Activated naive CD4-positive, alpha-beta T cell treated with anti-CD3 and anti-CD28 coated beads, Interleukin-2, amount 50 U/mL, for 72 hours (primary cell): ENCODE data around the gene NF2. TPM values are rescaled to one million over a fixed set of nuclear protein-coding genes. Genes with fewer than 3 reads are reported as not detected.
A peak's percentile ranks its signal among the peaks of the same experiment; 100 is the strongest.

Source experiments
- ATAC-seq, 2 donors: fragments of 150-1000 bp; cut with Tn5 transposase; 2 replicates each; pipeline ENCODE4 v1.10.0; 2021; ENCODE audit warnings: mild to moderate bottlenecking in 2 of 2, moderate library complexity in 2 of 2
- DNase-seq, 2 donors: peaks; one replicate each; pipeline ENCODE4 v3.0.0; 2021 to 2022; ENCODE audit warnings: low spot score in 2 of 2
- H3K27ac Mint-ChIP-seq, 2 donors: one replicate each; pipeline ENCODE4 v1.8.0; 2022; ENCODE audit warnings: mild to moderate bottlenecking in 2 of 2, mixed read lengths in 2 of 2
- H3K36me3 Mint-ChIP-seq, 2 donors: one replicate each; pipeline ENCODE4 v1.8.0; 2022; ENCODE audit warnings: mixed read lengths in 2 of 2
- H3K9me3 Mint-ChIP-seq, 2 donors: one replicate each; pipeline ENCODE4 v1.8.0; 2022; ENCODE audit warnings: mixed read lengths in 2 of 2
- total RNA-seq, 2 donors: library from RNA; stranded (reverse); gene quantifications; one replicate each; pipeline ENCODE4 v1.2.3, GENCODE V29; 2022

Gene NF2
- total RNA-seq, 2 donors from 2014 or later = 30.6 to 45.0 TPM

DNA sequence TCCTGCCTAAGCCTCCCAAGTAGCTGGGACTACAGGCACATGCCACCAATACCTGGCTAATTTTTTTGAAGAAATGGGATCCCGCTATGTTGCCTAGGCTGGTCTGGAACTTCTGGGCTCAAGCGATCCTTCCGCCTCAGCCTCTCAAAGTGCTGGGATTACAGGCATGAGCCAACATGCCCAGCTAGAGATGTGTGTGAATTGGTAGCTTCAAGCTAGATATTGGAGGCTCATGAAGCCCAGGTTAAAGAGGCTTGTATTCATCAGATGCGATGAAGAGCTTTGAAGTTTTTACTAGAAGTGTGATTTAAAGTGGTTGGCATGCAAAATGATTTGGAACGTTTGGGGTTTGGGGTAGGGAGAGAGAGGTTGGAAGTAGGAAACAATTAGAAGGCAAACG is 19.6 kb downstream of the NF2 start:
- ATAC-seq (peak in 1 of 2 donors; percentile 10), DNase-seq (no peak)
- H3K27ac Mint-ChIP-seq = peak overlapping the region; percentile 82 to 92
- no peaks in the 10 kb centered on the region for H3K36me3 Mint-ChIP-seq
- no peaks in the 10 kb centered on the region for H3K9me3 Mint-ChIP-seq

DNA sequence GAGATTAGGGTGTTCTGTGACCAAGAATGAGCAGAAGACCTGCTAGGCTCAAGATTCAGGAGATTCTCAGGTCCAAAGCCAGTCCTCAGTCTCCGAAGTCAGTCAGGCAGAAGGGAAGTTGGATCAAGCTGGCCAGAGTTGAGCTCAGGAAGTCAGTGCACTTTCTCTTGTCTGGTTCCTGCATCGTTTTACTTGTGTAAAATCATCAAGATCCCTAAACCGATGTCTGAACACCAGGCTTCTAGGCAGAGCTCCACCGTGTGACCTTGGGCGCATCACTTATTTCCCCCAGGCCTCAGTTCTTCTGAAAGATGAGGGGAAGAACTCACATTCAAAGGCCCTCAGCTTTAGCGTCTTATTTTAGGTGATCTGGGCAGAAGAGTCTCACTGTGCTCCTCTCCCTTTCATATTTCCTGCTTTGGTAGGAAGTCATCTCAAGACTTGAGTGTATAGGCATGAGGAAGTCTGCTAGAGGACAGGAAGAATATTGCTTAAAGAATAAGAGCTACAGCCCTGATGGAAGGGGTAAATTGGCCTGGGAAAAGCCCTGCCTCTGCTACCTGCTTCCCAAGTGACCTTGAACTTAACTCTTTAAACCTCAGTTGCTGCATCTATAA is 20.2 kb downstream of the NF2 start:
- DNase-seq (no peak), ATAC-seq (peak; percentile 47 to 54)
- no peaks in the 10 kb centered on the region for H3K9me3 Mint-ChIP-seq
- H3K27ac Mint-ChIP-seq = peak overlapping the region; percentile 82 to 92
- H3K36me3 Mint-ChIP-seq = no peaks in the 10 kb centered on the region

DNA sequence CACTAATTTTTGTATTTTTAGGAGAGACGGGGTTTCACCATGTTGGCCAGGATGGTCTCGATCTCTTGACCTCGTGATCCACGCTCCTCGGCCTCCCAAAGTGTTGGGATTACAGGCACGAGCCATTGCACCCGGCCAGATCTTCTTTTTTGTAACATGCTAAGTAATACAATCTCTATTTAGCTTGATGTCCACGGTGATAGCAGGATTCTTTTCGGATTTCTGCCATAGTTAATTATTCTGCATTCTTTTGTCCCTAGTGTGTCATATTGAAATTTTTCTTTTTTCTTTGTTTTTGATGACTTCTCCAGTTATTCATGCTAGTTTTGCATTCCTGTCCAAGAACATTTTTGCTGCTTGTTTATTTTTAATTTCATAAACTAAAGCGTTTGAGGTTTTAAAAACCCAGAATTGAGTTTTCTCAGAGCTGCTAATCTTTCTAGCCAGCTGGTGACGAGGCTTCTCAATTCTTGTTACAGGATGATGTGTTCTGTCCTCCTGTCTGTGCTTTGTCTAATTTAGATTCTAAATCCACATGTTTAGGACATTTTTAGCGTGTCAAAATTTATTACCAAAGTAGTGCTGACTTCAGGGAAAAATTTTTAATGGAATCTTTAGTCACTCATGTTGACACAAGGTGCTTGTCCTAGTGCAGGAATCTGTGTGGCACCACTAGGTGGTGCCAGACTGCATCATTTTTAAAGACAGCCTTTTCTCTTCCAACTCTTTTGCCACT is 21.8 kb downstream of the NF2 start:
- DNase-seq = peak in 1 of 2 donors; percentile 22
- Mint-ChIP-seq H3K9me3 (no peaks in the 10 kb centered on the region), H3K27ac (peak overlapping the region; percentile 62 to 82), H3K36me3 (no peaks in the 10 kb centered on the region)
- ATAC-seq = peak in 1 of 2 donors; percentile 50

DNA sequence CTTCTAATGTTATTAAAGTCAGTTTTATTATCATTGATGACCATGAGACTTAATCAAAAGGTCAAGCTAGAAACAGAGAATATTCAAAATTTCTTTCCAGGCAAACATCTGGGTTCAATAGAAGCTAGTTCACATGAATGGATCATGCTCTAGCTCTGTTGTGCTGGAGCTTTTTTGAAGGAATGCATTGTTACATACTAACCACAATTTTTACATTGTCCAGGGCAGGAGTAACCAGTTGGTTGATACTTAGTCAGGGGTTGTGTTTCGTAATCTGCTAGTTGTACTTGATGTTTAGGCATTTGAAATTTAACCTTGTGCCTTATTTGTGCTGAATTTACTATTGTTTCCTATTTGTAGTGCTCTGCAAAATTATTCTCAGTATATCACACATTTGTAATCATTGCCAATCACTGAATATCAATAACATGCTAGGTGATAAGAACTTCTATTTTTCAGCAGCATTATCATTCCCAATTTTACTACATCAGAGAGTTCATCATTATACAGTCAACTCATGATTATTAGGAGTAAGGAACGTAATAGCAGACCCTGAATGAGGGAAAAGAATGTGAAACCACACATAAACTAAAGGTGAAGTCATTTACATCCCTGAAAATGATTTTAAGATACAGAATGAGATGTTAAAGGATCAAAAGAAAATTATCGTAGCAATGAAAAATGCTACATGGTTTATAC is 23.2 kb downstream of the NF2 start:
- H3K36me3 Mint-ChIP-seq = no peaks in the 10 kb centered on the region
- H3K9me3 Mint-ChIP-seq = no peaks in the 10 kb centered on the region
- H3K27ac Mint-ChIP-seq = no peak overlapping the region
- ATAC-seq = no peak
- no peak for DNase-seq

DNA sequence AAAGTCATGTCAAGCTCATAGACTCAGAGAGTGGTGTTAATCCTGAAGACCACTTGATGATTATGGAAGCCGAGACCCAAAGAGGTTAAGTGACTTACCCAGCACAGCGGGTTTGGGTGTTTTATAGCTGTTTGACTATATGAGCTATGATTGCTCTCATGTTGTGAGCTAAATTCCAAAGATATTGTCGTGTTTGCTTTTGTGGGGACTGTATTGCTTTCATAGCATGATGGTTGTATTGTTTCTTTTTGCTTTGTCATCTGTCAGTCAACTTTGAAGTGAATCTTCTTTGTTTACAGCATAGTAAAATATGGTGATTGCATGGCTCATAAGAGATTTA is 23.7 kb downstream of the NF2 start:
- Mint-ChIP-seq H3K9me3 (no peaks in the 10 kb centered on the region), H3K27ac (no peak overlapping the region), H3K36me3 (no peaks in the 10 kb centered on the region)
- DNase-seq (no peak), ATAC-seq (no peak)

DNA sequence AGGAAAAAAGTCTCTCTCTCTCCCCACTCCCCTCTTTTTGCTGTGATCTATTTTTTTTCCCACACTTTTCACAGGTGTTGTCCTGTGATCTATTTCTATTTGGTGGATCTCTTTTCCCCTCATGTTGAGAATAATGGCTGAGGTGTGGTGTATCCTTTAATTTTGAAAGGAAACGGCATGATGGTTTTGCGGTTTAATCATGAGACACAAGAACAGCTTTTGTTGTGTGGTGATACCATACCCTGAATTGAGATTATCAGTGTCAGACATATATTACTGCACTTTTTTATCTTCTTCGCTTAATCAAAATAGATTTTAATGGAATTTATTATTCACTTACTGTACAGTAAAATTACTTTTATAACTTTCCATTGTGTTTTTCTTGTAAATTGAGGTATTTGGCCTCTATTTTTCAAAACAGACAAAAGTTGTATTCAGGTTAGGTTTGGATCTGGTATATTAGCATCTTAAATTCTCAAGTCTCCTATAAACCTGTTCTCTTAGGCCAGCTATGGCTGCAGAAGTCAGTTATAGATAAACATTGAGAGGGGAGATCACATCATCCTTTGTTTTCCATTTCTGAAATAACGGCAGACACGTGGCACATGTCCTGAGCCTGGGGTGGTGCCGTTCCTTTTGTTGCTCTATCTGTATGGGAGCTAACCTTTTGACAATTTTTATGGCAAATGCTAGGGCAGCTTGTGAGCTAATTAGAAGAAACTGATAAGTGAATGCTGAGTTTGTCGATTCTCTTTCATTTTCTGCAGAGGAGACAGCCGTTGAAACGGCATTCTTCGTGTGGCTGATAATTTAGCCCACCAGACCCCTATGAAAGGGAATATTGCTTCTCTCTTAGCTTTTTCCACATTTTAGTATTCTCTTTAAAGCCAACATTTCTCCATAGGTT is 25.8 kb downstream of the NF2 start:
- H3K36me3 Mint-ChIP-seq = no peaks in the 10 kb centered on the region
- H3K9me3 Mint-ChIP-seq = no peaks in the 10 kb centered on the region
- no peak for ATAC-seq
- H3K27ac Mint-ChIP-seq = no peak overlapping the region
- no peak for DNase-seq

DNA sequence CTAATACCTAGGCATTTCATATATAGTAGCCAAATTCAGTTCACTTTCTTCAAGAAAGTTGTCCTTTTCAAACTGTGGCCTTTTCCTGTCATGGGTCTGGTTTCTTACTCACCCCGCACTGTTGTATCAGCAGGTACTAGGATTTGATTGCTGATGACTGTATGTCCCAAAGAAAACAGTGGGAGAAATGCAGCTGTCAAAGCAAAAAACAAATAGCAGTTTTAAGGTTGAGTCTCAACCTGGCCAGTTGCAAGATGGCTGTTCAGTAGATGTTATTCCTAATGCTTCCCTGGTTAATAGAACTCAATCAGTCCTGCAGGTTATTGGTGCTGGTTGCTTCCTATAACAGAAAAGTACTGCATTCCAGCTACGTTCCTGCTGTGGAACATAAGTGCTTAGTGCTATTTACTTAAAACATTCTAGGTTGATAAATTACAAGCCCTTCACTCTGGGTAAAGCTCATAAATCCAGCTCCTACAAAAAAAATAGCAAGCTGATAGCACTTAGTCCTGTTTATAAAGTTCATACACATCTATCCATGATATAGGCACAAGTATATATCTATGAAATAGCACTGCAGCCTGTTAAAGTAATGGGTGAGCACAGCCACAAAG is 26.6 kb downstream of the NF2 start:
- ATAC-seq (no peak), DNase-seq (no peak)
- H3K27ac Mint-ChIP-seq = no peak overlapping the region
- no peaks in the 10 kb centered on the region for H3K9me3 Mint-ChIP-seq
- H3K36me3 Mint-ChIP-seq = no peaks in the 10 kb centered on the region

DNA sequence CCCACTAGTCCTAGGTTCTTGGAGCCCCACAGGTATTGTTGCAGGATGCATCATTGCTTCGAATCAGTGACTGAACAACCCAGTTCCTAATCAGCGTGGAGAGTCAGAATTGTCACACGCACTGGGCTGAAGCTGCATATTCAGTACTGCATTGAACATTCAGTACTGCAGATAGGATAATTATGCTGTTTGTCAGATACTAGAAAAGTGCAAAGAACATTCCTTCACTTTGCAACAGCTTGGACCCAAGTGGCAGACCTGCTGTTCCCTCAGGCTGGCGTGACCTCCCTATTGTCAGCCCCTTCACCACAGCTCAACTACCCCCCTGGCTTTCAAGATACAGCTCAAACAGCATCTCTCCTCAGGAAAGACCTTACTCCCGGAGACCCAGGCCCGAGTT is 27.6 kb downstream of the NF2 start:
- DNase-seq (no peak), ATAC-seq (no peak)
- Mint-ChIP-seq H3K27ac (peak overlapping the region in 1 of 2 donors; percentile 42), H3K9me3 (no peaks in the 10 kb centered on the region), H3K36me3 (no peaks in the 10 kb centered on the region)

DNA sequence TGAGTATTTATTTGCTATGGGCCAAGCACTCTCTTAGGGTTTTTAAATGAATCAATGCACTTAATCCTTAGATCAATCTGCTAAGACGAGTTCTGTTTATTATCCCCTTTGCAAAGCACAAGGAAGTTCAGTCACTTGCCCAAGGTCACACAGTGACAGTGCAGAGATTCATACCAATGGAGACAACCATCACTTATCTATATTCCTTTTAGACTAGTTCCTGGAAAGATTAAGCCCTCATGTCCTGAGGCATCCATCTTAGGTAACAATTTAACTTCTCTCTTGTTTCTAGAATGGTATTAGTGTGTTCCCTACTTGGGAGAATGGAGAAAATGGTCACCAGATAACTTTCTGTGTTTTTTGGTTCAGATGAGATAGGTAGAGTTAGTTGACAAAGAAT is 28.3 kb downstream of the NF2 start:
- H3K27ac Mint-ChIP-seq = peak overlapping the region; percentile 16 to 42
- no peak for ATAC-seq
- H3K9me3 Mint-ChIP-seq = no peaks in the 10 kb centered on the region
- no peaks in the 10 kb centered on the region for H3K36me3 Mint-ChIP-seq
- DNase-seq = no peak

DNA sequence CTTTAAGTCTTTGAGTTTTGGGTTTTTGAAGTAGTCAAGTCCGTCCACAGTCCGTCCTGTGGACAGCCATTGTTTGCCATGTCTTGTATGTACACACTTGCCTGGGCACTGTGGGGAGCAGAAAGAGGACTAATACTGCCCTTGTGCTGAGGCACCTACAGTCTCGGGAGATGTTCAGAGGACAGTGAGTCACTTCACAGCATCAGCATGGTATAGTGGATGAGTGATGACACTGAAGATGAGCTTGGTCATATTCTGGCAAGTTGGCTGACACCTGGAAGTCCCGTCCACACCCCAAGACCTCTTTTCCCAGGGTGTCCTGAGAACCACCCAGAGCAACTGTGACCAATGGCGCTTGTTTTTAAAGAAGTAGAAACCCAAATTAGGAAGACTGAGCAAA is 29.2 kb downstream of the NF2 start:
- DNase-seq = no peak
- Mint-ChIP-seq H3K36me3 (no peaks in the 10 kb centered on the region), H3K9me3 (no peaks in the 10 kb centered on the region), H3K27ac (peak overlapping the region in 1 of 2 donors; percentile 4)
- ATAC-seq = peak in 1 of 2 donors; percentile 70

DNA sequence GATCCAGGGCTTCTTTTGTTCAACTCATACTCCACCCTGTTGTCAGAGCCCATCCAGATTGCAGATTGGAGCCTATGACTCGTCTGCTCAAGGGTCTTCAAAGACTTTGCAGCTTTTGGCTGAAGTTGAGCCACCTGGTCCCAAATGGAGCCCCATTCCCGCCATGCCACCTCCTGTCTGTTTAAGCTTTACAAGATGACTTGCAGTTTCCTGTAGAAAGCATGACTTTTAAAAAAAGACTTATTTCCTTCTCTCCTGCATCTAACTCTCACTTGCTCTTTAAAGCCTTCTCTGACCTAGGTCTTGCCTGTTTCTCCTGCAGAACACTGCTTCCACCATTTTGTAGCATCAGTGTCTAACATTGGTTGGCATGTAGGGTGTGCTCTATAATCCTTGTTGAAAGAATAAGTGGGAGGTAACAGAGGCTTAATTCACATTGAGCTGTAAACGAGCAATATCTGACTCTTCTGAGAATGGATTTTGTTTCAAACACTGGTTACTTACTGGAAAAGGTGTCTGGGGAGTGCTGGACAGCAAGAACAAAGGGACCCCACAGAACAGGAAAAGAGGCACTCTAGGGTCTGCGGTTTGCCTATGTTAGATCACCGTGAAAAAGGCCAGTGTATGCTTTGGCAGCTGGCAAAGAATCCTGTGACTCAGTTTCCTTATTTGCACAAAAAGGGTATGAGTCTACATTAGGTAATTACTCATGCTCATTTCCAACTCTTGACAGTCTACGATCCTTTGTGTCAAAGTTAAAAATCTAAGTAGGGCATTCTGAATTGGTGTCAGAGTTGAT is 30.3 kb downstream of the NF2 start:
- ATAC-seq (peak in 1 of 2 donors; percentile 45), DNase-seq (no peak)
- H3K27ac Mint-ChIP-seq = peak overlapping the region; percentile 40 to 65
- H3K36me3 Mint-ChIP-seq = peaks cover 0 to 2% of the 10 kb centered on the region in 2 donors
- H3K9me3 Mint-ChIP-seq = no peaks in the 10 kb centered on the region

DNA sequence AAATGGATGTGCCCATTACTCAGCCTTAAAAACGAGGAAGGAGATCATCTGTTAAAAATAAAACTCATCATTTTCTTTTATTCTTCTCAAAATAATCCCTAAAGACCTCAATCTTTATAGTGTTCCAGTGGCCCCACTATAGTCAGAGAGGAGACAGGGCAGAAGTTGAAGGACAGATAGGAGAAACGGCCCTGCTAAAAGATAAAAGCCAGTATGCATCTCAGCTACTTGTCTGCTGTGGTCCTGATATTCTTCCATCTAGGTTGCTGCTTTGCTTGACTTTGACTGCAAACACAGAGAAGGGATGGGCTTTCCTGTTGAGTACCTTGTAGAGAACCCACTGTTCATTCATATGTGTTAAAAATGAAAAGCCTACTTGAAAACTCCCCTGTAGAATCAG is 31.4 kb downstream of the NF2 start:
- Mint-ChIP-seq H3K9me3 (no peaks in the 10 kb centered on the region), H3K36me3 (peaks cover 5 to 8% of the 10 kb centered on the region in 2 donors), H3K27ac (no peak overlapping the region)
- no peak for ATAC-seq
- no peak for DNase-seq

DNA sequence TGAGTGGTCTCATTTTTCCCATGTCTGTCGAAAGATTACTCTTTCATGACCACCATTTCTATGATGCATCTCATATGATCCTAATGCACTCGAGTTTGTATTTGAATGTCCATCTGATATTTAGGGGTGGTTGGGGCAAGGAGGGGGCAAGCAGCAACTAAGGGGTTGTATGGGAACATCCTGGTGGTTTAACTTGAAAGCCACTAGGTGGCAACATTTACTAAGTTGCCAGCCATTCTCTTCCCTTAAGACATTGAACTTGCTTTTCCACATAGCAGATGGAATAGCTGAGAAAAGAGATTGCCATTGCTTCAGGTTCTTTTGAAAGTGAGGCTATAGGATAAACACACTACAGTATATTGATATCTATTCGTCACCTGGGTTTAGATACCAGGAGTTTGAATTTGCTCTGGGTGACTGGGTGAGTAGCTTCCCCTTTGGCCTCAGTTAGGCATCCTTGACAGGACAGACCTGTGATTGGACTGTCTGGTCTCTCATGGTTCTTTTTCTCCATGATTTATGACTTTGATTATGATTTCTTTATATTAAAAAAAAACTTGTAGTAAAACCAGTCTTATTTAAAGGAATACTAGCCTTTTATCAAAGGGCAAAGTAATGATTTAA is 32.4 kb downstream of the NF2 start:
- H3K27ac Mint-ChIP-seq = no peak overlapping the region
- no peak for DNase-seq
- H3K36me3 Mint-ChIP-seq = peaks cover 5 to 8% of the 10 kb centered on the region in 2 donors
- H3K9me3 Mint-ChIP-seq = no peaks in the 10 kb centered on the region
- ATAC-seq = peak in 1 of 2 donors; percentile 50

DNA sequence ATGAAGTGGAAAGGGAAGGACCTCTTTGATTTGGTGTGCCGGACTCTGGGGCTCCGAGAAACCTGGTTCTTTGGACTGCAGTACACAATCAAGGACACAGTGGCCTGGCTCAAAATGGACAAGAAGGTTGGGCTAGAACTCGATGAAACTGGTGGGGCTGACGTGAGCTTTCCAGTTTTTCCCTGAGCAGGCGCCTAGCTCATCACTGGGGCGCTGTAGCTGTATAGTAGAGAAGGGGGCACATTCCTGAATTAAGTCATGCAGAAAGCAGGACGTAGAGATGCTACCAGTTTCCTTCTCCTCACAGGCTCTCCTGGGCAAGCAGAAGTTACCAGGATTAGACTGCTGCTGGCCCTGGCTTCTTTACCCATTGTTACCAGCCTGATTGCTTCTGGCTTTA is 33.3 kb downstream of the NF2 start:
- ATAC-seq = no peak
- no peak for DNase-seq
- no peak overlapping the region for H3K27ac Mint-ChIP-seq
- peaks cover 5 to 8% of the 10 kb centered on the region in 2 donors for H3K36me3 Mint-ChIP-seq
- no peaks in the 10 kb centered on the region for H3K9me3 Mint-ChIP-seq

DNA sequence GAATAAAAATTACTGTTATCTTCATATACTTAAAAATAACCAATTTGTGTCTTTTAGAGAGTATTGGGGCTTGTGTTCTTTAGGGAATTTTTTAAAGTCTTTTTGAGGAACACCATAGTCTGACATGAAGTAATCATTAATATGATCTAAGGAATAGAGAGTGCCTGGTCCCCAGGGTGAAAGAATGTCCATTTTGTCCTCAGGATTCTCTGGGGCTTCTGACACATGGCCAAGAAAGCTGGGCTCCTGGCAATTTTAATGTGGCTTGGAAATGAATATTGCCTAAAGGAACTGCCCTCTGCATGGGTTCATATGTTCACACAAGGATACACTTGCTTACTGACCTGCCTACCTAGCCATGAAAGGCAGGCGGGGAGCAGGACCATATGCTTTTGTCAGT is 33.7 kb downstream of the NF2 start:
- no peak for ATAC-seq
- Mint-ChIP-seq H3K27ac (no peak overlapping the region), H3K9me3 (no peaks in the 10 kb centered on the region), H3K36me3 (peaks cover 5 to 8% of the 10 kb centered on the region in 2 donors)
- DNase-seq = no peak
